ENCODE measurements around the gene MSRB2. TPM values are rescaled to one million over a fixed set of nuclear protein-coding genes. Genes with fewer than 3 reads are reported as not detected.
A peak's percentile ranks its signal among the peaks of the same experiment; 100 is the strongest.
"Not testable (repeated sequence)": the region's sequence is repeated elsewhere in the genome, so short reads cannot be mapped to it uniquely, and the experiment has no call there.

The MSRB2 gene
- total RNA-seq, 1 donor from 2014 or later, result 34.7 TPM

DNA sequence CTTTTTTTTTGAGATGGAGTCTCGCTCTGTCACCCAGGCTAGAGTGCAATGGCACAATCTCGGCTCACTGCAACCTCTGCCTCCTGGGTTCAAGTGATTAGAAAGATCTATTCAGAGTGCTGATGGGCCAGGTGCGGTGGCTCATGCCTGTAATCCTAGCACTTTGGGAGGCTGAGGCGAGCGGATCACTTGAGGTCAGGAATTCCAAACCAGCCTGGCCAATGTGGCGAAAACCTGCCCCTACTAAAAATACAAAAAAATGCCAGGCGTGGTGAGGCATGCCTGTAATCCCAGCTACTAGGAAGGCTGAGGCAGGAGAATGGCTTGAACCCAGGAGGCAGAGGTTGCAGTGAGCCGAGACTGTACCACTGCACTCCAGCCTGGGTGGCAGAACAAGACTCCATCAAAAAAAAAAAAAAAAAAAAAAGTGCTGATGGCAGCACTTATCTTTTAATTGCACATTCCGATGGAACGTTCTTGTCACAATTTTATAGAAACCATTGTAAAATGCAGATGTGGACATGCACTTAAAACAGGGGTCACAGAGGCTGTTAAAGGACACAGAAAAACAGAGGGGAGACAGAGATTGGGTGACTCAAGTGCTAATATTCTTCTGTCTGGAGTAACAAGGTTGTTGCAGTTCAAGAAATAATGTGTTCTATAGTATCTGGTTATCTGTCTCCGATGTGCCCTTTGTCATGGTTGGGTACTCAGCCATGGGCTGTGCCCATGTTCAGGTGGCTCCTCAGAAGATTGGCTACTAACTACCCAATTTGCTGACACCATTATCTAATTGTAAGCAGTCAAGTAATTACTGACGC is 25.1 kb upstream of the MSRB2 start:
- not testable (repeated sequence) for DNase-seq (ENCODE audit: low spot score)

DNA sequence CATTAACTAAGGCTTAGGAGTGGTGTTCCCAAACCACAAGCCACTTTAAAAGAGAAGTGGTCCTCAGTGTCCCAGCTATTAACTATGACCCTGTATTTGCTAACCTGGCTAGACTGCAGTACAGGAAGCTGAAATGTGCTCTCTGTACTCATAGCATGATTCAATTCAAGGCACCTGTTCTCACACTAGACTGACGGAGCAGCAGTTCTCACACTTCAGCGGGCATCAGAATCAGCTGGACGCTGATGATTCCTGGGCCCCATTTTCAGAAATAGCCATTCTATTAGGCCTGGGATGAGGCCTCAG is 24.5 kb upstream of the MSRB2 start:
- no peak for DNase-seq (ENCODE audit: low spot score)

DNA sequence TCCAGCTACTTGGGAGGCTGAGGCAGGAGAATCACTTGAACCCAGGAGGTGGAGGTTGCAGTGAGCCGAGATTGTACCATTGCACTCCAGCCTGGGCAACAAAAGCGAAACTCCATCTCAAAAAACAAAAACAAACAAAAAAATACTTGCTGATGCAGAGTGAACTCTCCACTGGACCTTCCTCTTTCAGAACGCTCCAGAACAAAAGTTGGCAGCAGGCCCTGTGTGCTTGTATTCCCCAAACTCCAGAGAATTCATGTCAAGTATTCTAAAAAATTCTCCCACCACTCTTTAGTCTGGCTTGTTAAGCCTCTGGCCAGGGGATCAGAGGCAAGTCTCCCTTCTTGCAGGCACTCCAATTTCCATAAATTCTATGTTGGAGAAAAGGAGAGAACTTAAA is 22.8 kb upstream of the MSRB2 start:
- not testable (repeated sequence) for DNase-seq (ENCODE audit: low spot score)

GRCh38 chr10:23073527-23073926 is 21.9 kb upstream of the MSRB2 start:
- DNase-seq (ENCODE audit: low spot score), result no peak

GRCh38 chr10:23075672-23076071 is 19.7 kb upstream of the MSRB2 start:
- no peak for DNase-seq (ENCODE audit: low spot score)

DNA sequence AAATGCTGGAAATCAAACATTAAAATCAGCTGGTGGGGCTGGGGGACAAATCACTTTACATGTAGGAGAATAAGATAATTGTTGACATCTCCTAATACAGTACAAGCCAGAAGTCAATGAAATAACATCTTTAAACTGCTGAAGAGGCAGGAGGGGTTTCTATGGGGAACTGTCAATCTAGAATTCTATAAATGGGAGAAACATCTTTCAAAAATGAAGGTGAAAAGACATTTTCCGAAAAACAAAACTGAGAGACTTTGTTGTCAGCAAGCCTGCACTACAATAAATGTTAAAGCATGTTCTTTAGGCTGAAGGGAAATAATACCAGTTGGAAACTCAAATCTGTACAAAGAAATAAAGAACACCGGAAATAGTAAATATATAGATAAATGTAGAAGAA is 17.3 kb upstream of the MSRB2 start:
- no peak for DNase-seq (ENCODE audit: low spot score)

- DNase-seq (ENCODE audit: low spot score), result no peak
These were observed 15.7 kb upstream of the MSRB2 start for GRCh38 chr10:23079700-23080099.

DNA sequence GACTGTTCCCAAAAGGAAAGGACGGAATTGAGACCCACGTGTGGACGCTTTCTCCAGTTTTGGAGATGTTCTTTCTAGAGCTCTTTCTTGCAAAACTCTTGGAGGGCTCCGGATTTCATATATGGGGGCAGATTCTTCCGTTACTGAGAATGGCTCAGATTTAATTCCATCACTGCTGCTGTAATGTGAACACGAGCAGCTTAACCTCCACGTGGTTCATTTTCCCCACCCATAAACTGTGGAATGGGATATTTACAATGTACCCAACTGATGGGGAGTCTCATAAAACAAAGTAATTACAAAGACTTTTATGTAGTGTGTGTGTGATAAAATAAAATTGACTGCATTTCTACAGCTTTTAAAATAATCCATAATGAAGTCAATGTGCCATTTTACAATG is 15.1 kb upstream of the MSRB2 start:
- DNase-seq (ENCODE audit: low spot score), result no peak

- DNase-seq (ENCODE audit: low spot score), result no peak
These were observed 14.1 kb upstream of the MSRB2 start for GRCh38 chr10:23081221-23081750.

DNA sequence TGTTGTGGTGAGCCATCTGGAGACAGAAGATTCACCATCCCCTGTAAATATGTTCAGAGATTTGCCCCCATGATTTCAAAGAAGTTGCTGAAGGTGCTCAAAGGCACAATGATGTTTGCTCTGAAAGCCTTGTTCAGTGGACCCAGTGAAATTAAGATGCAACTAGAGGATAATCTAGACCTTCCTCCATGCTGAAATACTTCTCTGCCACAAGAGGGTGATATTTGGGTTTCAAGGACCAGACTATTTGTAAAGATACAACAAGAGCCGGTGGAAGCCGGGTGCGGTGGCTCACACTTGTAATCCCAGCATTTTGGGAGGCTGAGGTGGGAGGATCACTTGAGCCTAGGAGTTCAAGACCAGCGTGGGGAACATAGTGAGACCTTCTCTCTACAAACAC is 13.5 kb upstream of the MSRB2 start:
- DNase-seq (ENCODE audit: low spot score), result no peak

DNA sequence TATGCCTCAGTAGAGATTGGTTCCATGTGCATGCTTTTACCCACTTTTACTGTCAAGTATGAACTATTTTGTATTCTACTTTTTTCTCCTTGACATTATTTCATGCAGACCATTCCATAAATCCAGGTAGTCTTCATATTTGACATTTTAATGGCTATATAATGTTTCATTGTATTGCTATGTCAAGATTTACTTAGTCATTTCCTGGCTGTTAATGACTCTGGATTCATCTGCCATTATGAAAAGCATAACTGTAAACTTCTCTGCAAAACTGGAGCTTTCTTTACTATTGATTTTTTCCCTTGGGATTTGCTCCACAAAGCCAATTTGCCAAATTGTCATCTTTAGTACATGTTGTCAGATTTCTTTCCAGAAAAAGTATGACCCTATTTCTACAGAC is 6.8 kb upstream of the MSRB2 start:
- DNase-seq (ENCODE audit: low spot score), result no peak

DNA sequence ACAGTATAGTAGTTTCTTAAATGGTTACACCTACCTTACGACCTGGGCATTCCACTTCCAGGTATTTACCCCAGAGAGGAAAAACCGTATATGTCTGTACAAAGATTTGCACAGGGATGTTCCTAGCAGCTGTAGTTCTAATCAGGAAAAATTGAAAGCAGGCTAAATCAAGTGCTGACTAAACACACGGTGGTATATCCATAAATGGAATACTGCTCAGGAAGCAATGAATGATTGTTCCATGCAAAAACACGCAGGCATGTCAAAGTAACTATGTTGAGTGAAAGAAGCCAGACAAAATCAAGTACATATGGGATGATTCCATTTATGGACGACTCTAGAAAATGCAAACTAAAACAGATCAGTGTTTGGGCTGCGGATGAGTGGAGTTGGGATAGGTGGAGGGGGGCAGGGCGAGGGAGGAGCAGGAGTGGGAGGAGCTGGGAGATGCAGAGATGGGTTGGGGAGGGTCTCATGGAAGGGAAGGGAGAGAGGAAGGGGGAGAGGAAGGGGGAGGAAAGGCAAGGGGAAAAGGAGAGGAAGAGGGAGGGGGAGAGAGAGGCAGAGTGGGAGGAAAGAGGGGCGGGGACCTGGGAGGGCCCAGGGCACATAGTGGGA is 484 bp upstream of the MSRB2 start:
- DNase-seq (ENCODE audit: low spot score), result no peak

DNA sequence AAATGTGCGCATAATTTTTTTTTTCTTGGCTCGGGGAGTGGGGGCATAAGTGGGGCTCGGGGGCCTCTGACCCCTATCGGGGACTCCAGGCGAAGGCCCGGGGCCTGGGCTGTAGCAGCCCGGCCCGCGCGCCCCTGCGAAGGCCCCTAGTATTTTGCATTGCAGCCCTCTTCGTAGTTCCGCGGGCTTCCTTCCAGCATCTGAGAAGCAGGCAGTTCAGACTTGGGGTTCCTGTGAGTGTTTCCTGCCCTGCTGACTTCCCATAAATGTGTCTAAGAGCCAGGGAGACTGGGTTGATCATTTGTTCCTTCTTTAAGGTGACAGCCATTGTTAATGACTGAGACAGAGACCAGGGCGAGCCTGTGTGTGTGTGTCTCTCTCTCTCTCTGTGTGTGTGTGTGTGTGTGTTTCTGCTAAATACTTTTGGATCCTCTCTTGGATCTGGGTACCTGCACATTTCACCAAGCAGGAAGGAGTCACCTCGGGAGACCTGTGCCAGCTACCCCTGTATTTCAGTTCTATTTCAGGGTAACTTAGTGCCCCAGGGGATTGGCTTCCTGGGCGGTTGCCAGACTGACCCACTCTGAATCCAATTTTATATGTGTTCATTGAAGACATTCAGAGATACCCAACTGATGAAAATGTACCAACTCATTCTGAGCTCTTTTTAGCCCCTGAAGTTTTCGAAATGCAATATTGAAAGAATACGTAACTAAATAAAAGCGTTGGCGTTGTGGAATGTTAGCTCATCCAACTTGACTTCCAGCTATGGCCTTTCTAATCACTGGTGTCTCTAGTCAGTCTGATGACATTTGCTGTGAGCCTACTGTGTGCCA is 805 bp downstream of the MSRB2 start:
- peak; percentile 58 for DNase-seq (ENCODE audit: low spot score)

DNA sequence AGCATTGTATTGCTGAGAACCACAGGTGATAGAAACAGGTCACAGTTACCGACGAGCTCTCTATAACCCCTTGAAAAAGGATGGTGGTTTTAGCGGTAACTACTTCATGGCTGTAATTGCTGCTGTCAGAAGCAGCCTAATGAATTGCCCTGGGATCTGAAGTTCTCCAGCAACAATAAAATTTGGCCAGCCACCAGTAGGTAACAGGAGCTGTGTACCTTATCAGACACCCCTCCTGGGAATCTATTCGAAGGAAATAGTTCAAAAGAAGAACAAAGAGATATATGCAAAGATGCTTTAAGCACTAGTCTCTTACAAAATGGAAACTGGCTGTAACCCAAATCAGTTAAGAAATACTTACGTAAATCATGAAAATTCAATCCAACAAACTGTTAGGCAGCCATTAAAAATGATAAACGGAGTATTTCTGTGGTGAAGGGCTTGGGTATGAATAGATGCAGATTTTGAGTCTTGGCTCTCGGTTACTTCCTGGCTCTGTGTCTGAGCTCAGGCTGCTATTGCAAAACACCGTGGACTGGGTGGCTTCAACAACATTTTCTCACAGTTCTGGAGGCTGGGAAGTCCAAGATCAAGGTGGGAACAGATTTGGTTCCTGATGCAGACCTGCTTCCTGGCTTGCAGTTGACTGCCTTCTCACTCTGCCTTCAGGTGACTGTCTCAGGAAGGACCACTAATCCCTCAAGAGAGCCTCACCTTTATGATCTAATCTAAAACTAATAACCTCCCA is 1.6 kb downstream of the MSRB2 start:
- peak; percentile 61 for DNase-seq (ENCODE audit: low spot score)

DNA sequence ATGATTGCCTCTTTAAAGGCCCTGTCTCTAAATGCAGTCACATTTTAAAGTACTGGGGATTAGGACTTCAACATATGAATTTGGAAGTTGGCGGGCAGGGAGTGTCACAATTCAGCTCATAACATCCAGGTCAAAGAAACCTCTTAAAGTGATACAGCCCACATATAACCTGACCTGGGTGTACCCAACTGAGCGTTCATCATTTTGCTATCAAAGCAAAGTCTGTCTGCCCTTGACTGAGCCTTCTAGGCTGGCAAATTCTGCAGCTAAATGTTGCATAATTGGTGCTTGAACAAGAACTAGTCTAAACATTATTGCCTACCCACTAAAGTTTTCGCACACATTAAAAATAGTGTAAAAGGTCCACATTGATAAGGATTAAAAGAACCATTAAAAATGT is 3.7 kb downstream of the MSRB2 start:
- DNase-seq (ENCODE audit: low spot score), result no peak

- no peak for DNase-seq (ENCODE audit: low spot score)
These were observed 4.4 kb downstream of the MSRB2 start for GRCh38 chr10:23099816-23100215.

- DNase-seq (ENCODE audit: low spot score), result no peak
These were observed 5.1 kb downstream of the MSRB2 start for GRCh38 chr10:23100331-23101030.

- DNase-seq (ENCODE audit: low spot score), result no peak
These were observed 11.1 kb downstream of the MSRB2 start for GRCh38 chr10:23106331-23107072.

DNA sequence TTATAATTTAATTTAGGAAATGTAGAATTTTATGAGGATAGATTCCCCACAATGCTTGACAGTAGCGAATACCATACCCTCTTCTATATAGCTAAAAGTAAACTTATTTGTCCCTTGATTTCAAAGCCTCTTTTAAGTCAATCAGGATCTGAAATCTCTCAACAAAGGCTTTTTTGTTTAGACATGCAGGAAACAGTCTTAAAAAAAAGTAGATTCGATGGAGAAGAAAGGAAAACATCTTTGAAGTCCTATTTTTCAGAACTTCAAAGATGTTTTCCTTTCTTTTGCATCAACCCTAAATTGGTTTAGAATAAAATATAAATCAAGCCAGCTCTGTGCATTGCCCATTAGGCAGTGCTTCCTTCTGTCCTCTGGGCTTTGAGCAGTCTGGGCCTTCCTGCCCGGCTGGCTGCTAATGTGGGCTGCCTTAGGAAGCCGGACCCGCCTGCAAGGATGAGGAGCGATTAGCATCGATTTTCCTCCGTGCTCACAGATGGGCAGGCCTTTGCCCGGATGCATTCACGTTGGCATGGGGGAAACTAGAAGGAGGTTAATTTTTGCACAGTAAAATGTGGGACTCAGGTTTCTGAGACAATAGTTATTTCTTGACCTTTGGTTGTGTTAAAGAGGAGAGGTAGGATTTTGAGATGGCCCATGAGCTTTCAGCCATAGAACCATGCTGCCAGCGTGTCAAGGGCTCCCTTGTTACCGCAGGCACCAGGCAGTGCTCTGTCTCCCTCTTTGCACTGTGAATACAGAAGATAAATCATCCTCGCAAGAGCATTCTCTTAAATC is 15.5 kb downstream of the MSRB2 start:
- no peak for DNase-seq (ENCODE audit: low spot score)
